HG02938 (cell line): ENCODE data around the gene CPLX3.
A peak's percentile ranks its signal among the peaks of the same experiment; 100 is the strongest.

ENCODE experiments used
- ATAC-seq: cut with Tn5 transposase; IDR thresholded peaks from one replicate; pipeline ENCODE4 v1.9.1; 2021; ENCODE audit warnings: mild to moderate bottlenecking, moderate library complexity; ENCODE audit not compliant: unreplicated experiment

Gene CPLX3

GRCh38 chr15:74827614-74828013 is 1.2 kb downstream of the CPLX3 start:
- ATAC-seq, result no peak

DNA sequence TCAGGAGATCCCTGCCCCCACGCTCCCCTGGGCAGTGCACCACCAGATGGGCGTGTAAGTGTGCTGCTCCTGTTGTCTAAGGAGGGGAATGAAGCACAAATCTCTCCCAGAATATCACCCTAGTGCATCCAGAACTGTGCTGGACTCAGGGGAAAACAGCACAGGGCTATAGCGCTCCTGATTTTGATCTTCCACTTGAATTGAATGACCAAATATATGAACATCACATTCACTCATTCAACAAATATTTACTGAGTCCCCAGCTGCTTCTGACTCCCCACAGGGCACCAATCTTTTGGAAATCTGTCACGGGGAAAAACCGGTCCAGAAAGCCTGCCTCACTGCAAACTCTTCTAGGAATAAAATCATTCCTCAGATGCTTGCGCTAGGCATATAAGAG is 2.4 kb downstream of the CPLX3 start:
- ATAC-seq, result no peak

DNA sequence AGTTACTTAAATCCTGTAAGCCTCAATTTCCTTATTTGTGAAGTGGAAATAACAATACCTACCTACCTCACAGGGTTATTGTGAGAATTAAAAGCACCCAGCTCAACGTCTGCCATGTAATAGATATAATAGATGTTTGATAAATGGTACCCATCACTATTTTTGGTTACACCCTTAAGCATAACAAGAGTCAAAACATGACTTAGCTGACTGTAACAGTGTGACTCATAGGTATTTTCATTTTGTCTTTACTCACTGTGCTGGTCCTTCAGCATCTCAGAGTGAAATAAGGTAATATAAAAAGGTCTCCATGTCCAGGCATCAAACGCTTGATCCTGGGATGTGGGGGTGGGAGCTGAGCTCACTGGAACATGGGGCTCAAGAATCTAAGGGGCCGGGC is 3.1 kb downstream of the CPLX3 start:
- ATAC-seq, result no peak

DNA sequence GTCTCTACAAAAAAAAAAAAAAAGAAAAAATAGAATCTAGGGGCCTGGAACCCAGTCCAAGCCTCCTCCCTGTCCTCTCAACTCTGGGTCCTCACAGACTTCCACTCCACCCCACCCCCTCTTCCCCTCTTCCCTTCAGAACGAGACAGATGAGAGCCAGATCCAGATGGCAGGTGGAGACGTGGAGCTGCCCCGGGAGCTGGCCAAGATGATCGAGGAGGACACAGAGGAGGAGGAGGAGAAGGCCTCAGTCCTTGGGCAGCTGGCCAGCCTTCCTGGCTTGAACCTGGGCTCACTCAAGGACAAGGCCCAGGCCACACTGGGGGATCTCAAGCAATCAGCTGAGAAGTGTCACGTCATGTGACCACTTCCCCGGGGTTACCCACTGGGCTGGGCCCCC is 3.6 kb downstream of the CPLX3 start:
- ATAC-seq, result no peak

GRCh38 chr15:74830868-74831267 is 4.4 kb downstream of the CPLX3 start:
- no peak for ATAC-seq

- no peak for ATAC-seq
Measured at GRCh38 chr15:74831813-74832495, 5.5 kb downstream of the CPLX3 start.

DNA sequence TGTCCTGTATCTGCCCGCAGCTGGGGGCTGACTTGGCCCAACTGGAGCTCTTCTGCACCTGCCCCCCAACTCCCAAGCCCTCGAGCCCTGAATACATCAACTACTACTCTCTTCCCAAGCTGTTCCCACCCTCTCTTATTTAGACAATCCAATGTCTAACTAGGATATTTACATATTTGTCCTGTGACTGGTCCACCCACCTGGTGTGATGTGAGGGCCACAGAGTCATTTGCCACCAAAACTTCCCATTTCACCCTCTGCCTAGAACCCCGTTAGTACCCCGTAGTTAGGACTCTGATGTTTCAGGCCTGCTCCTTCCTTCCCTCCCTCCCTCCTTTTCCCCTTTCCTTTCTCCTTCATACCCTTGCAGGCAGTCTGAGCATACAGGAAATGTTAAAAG is 6.4 kb downstream of the CPLX3 start:
- ATAC-seq, result no peak

DNA sequence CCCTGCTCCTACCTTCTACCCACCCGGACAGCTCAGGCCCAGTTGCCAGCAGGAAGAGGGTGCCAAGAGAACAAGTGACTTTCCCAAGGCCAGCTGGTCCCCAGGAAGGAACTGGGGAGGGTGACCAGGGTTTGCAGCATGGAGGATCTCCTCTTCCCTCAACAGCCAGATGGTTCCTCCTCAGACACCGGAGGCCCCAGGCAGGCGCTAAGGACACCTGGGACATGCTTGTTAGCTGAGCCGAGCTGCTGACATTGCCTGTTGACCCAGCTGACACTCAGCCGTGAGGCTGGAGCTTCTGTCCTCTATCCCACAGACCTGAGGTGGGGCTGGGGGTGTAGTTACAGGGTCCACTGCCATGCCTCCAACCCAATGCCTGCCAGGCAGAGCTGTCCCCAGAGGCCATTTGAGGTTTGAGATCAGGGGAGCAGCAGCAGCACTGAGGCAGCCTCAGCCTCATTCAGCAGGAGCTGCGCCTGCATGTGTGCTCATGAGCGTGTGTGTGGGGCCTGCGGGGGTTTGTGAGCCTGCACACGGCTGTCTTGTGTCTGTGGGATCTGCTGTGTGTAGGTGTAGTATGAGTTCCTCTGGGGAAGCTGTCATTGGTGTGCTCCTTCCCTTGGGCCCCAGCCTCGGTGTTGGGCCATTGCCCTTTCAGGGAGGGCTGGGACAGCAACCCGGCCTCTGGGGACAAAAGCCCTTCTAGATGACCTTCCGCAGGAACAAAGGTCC is 7.1 kb downstream of the CPLX3 start:
- ATAC-seq, result no peak

DNA sequence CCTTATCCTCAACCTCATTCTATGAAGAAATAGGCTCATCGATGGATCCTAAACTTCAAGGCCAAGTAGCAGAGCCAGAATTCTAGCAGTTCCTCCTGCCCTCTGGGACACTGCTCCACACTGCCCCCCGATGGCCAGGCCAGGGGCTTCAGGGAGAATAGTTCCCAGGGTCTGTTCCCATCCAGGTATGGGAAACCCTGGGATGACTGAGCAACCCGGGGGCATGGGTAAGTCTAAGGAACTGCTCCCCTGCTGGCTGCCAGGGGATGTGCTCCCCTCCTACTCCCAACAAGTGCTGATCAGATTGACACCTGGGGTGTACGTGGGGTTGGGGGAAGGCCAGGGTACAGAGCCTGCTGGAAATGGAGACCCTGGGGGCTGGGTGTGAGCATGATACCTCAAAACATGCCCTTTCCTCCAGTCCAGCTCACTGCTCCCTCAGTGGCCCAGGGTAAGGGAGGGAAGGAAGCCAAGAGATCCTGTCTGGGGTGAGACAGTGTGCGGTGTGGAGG is 8.9 kb downstream of the CPLX3 start:
- no peak for ATAC-seq

DNA sequence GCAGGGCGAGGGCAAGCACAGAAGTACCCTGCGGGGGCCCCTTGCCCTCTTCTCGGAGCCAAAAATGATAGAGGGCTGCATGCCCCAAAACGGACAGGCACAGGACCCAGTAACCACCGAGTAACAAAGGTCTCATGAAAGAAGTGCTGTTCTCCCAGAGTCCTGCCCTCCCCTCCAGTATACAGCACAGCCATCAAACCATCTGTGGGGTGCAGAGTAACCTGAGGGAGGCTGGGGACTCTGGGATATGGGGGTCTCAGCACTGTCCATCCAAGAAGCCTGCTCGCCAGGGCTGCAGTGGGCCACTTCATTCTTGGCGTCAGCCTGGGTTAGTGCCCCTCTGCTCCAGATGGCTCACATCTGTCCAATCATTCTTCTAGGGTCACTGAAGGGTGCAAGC is 10.4 kb downstream of the CPLX3 start:
- no peak for ATAC-seq

DNA sequence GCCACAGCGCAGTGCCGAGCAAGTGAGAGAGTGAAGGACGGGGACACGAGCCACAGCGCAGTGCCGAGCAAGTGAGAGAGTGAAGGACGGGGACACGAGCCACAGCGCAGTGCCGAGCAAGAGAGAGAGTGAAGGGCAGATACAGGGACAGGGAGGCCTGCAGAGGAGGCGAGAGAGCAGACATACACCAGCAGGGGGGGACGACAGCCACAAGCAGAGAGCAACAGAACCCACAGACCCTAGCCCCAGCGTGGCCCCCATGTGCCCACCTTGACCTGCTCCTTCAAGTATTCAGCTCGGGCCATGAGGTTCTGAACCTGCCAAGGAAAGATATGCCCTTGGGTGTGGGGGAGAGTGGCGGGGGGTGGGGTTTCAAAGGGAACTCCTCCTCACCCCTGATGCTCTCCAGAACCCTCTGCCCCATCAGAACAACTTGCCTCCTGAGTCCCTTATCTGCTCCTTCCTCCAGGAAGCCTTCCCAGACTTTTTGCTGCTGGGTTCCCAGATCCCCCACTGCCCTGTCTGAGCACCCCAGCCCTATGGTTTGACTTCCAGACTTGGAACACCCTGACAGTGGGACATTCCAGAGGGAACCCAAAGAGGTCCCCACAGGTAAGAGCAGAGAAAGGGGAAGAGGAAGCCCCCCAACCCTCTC is 11.2 kb downstream of the CPLX3 start:
- no peak for ATAC-seq

- no peak for ATAC-seq
Measured at GRCh38 chr15:74838137-74838516, 11.7 kb downstream of the CPLX3 start.

GRCh38 chr15:74838746-74839525 is 12.5 kb downstream of the CPLX3 start:
- no peak for ATAC-seq

- ATAC-seq, result no peak
Measured at GRCh38 chr15:74839526-74840395, 13.3 kb downstream of the CPLX3 start.

GRCh38 chr15:74840851-74841775 is 14.7 kb downstream of the CPLX3 start:
- no peak for ATAC-seq

DNA sequence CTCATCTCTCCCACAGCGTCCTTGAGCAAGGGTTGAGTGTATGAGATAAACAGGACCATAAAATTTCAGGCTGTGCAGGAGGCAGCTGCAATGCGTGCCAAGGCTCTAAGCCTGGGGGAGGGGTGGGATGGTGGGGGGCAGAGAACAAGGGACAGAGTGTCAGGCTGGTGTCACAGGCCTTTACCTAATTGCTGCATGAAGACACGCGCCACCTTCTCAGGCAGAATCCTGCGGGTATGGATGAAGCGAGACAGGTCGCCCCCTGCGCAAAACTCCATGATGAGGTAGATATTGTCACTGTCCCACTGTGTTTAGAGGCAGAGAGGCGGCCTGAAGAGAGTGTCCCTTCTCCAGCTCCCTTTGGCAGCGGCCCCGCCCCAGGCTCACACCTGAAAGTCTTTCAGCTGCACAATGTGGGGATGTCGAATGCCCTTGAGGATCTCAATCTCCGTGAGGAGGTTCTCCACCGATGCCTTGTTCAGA is 15.5 kb downstream of the CPLX3 start:
- no peak for ATAC-seq

- peak; percentile 66 for ATAC-seq
Measured at GRCh38 chr15:74842581-74843444, 16.4 kb downstream of the CPLX3 start, which contains the start of gene ULK3. ULK3 (minus strand) TSS chr15:74843156; CDS start chr15:74843105, 51 bp downstream.

DNA sequence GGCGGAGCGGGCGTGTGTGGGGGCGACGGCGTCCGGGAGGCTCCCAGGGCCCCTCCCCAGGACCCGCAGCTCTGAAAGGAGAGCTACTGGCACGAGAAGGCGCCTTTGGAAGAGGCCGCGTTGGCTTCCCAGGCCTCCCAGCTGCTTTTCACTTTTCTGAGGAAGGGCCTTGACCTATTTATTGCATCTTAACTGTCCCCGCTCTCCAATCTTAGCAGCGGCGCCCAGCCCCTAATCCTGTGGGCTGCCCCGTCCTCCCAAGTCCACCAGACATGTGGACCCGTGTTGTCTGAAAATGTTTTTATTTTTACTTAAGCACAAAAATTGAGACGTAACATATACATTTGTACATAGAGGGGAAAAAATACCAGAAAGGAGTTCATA is 17.0 kb downstream of the CPLX3 start:
- ATAC-seq, result no peak
